A549 (cell line): ENCODE data around the gene KIAA0040.

Experiments
- CBX2 ChIP-seq: fragments of 200-600 bp; sonication (generic); IDR thresholded peaks from 2 replicates; pipeline ENCODE4 v1.6.1; 2016; ENCODE audit warnings: low read depth, mild to moderate bottlenecking, borderline replicate concordance
- GATA3 ChIP-seq: IDR thresholded peaks from 2 replicates; pipeline ENCODE4 v1.6.1; 2012; ENCODE audit warnings: borderline replicate concordance
- MYC ChIP-seq: IDR thresholded peaks from 2 replicates; pipeline ENCODE4 v1.6.1; 2012; ENCODE audit warnings: mild to moderate bottlenecking, inconsistent platforms, low read length, improper control_type of control experiment, borderline replicate concordance
- NPAS2 ChIP-seq: fragments of 250-450 bp; sonication (Bioruptor Pico); IDR thresholded peaks from 2 replicates; pipeline ENCODE4 v1.8.0; 2022; ENCODE audit warnings: mild to moderate bottlenecking, moderate library complexity, borderline replicate concordance
- POLR2A ChIP-seq: IDR thresholded peaks from 2 replicates; pipeline ENCODE4 v1.6.1; 2012; ENCODE audit warnings: mild to moderate bottlenecking, low read length
- RAD21 ChIP-seq, 2 experiments: fragments of >200 bp in 1 of 2; sonication (Bioruptor Twin) in 1 of 2; formaldehyde crosslinking in 1 of 2; IDR thresholded peaks in 1 of 2; conservative IDR thresholded peaks in 1 of 2; 2 replicates in 1 of 2; 3 replicates in 1 of 2; pipeline ENCODE4 v1.6.1; 2012 to 2018; ENCODE audit warnings: inconsistent platforms in 1 of 2
- TF ChIP-seq, protein P1 (sequence below): fragments of >200 bp; sonication (Bioruptor Twin); formaldehyde crosslinking; IDR thresholded peaks from 3 replicates; pipeline ENCODE4 v1.5.1; 2016
- TF ChIP-seq, protein P2 (sequence below): fragments of 200-600 bp; sonication (generic); IDR thresholded peaks from 2 replicates; pipeline ENCODE4 v1.6.1; 2016; ENCODE audit warnings: antibody characterized with exemption, mild to moderate bottlenecking, moderate library complexity
- TF ChIP-seq, protein P3 (sequence below): IDR thresholded peaks from 2 replicates; pipeline ENCODE4 v1.6.1; 2012
- TF ChIP-seq, protein P4 (sequence below): fragments of >200 bp; sonication (Bioruptor Twin); formaldehyde crosslinking; IDR thresholded peaks from 3 replicates; pipeline ENCODE4 v1.6.1; 2016

DNA sequence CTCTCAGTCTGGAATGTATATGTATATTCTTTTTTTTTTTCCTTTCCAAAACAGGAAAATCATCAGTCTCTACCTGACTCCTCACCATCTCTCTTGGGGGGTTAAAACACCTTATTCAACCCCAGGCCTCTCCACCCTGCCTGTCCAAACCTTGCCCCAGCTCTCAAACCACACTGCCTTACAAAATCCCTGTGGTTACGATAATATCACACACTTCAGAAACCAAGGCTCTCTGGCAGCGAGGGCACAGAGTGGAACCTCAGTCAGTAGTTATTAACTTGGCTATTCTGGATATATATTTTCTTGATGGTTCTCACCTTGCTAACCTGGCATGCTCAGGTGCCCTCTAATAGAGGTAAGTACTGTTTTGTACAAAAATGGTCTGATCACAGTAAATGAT, 24.7 kb downstream of the KIAA0040 start:
- TF ChIP-seq, protein P1, sequence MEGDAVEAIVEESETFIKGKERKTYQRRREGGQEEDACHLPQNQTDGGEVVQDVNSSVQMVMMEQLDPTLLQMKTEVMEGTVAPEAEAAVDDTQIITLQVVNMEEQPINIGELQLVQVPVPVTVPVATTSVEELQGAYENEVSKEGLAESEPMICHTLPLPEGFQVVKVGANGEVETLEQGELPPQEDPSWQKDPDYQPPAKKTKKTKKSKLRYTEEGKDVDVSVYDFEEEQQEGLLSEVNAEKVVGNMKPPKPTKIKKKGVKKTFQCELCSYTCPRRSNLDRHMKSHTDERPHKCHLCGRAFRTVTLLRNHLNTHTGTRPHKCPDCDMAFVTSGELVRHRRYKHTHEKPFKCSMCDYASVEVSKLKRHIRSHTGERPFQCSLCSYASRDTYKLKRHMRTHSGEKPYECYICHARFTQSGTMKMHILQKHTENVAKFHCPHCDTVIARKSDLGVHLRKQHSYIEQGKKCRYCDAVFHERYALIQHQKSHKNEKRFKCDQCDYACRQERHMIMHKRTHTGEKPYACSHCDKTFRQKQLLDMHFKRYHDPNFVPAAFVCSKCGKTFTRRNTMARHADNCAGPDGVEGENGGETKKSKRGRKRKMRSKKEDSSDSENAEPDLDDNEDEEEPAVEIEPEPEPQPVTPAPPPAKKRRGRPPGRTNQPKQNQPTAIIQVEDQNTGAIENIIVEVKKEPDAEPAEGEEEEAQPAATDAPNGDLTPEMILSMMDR, result no peak
- TF ChIP-seq POLR2A (no peak), RAD21 (conservative IDR thresholded peaks at IDR 0.05 in 1 of 2, IDR thresholded peaks at IDR 0.05 in 1 of 2) (no peak), MYC (no peak), CBX2 (no peak), NPAS2 (no peak), GATA3 (no peak)
- TF ChIP-seq, protein P2, sequence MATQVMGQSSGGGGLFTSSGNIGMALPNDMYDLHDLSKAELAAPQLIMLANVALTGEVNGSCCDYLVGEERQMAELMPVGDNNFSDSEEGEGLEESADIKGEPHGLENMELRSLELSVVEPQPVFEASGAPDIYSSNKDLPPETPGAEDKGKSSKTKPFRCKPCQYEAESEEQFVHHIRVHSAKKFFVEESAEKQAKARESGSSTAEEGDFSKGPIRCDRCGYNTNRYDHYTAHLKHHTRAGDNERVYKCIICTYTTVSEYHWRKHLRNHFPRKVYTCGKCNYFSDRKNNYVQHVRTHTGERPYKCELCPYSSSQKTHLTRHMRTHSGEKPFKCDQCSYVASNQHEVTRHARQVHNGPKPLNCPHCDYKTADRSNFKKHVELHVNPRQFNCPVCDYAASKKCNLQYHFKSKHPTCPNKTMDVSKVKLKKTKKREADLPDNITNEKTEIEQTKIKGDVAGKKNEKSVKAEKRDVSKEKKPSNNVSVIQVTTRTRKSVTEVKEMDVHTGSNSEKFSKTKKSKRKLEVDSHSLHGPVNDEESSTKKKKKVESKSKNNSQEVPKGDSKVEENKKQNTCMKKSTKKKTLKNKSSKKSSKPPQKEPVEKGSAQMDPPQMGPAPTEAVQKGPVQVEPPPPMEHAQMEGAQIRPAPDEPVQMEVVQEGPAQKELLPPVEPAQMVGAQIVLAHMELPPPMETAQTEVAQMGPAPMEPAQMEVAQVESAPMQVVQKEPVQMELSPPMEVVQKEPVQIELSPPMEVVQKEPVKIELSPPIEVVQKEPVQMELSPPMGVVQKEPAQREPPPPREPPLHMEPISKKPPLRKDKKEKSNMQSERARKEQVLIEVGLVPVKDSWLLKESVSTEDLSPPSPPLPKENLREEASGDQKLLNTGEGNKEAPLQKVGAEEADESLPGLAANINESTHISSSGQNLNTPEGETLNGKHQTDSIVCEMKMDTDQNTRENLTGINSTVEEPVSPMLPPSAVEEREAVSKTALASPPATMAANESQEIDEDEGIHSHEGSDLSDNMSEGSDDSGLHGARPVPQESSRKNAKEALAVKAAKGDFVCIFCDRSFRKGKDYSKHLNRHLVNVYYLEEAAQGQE, result no peak
- TF ChIP-seq, protein P3, sequence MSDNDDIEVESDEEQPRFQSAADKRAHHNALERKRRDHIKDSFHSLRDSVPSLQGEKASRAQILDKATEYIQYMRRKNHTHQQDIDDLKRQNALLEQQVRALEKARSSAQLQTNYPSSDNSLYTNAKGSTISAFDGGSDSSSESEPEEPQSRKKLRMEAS, result no peak
- TF ChIP-seq, protein P4, sequence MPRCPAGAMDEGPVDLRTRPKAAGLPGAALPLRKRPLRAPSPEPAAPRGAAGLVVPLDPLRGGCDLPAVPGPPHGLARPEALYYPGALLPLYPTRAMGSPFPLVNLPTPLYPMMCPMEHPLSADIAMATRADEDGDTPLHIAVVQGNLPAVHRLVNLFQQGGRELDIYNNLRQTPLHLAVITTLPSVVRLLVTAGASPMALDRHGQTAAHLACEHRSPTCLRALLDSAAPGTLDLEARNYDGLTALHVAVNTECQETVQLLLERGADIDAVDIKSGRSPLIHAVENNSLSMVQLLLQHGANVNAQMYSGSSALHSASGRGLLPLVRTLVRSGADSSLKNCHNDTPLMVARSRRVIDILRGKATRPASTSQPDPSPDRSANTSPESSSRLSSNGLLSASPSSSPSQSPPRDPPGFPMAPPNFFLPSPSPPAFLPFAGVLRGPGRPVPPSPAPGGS, result no peak
